IMR-90 (cell line): ENCODE data around the gene MARS1. TPM values are rescaled to one million over a fixed set of nuclear protein-coding genes. Genes with fewer than 3 reads are reported as not detected.
A peak's percentile ranks its signal among the peaks of the same experiment; 100 is the strongest.

Experiments
- ATAC-seq: fragments of 200-7000 bp; cut with Tn5 transposase; 2 replicates; pipeline ENCODE4 v1.9.1; 2020; ENCODE audit warnings: low read depth, mild to moderate bottlenecking, moderate library complexity
- BruUV-seq: library from RNA; stranded (reverse); fragments of 400-500 nt; replicated peaks from 2 replicates; lab custom pipeline; 2021; lab: Mats Ljungman, UMichigan
- CTCF ChIA-PET: fragments of 300-600 bp; formaldehyde crosslinking; extraction: SDS; loops from one replicate; lab custom pipeline; 2021; ENCODE audit warnings: antibody characterized with exemption; lab: Yijun Ruan, JAX
- POLR2A ChIA-PET: fragments of 300-600 bp; sonication (Branson Sonifier 250); formaldehyde crosslinking; loops from one replicate; lab custom pipeline; 2022; ENCODE audit warnings: antibody characterized with exemption; ENCODE audit not compliant: unreplicated experiment; lab: Charles Lee
- DNase-seq: peaks from one replicate; pipeline ENCODE4 v3.0.0; 2013
- H2AFZ ChIP-seq: replicated peaks from 2 replicates; pipeline ENCODE3; 2013; ENCODE audit warnings: low read length, mild to moderate bottlenecking; ENCODE audit not compliant: poor library complexity
- H2AK5ac ChIP-seq: 2 replicates; pipeline ENCODE4 v1.6.1; 2013; ENCODE audit warnings: low read depth, low read length, inconsistent platforms
- H2AK9ac ChIP-seq: replicated peaks from 2 replicates; pipeline ENCODE3; 2013; ENCODE audit warnings: mild to moderate bottlenecking, low read depth, low read length, moderate library complexity; ENCODE audit not compliant: poor library complexity
- H2BK120ac ChIP-seq: 2 replicates; pipeline ENCODE4 v1.6.1; 2013; ENCODE audit warnings: low read depth, low read length, inconsistent platforms
- H2BK15ac ChIP-seq: 3 replicates; pipeline ENCODE4 v1.6.1; 2013; ENCODE audit warnings: low read depth, low read length, inconsistent platforms
- H2BK20ac ChIP-seq: 2 replicates; pipeline ENCODE4 v1.6.1; 2013; ENCODE audit warnings: low read depth, mild to moderate bottlenecking, inconsistent platforms, low read length, moderate library complexity
- H2BK5ac ChIP-seq: 2 replicates; pipeline ENCODE4 v1.6.1; 2013; ENCODE audit warnings: mild to moderate bottlenecking, low read depth, low read length, inconsistent platforms; ENCODE audit not compliant: poor library complexity, severe bottlenecking
- H3K14ac ChIP-seq: replicated peaks from 2 replicates; pipeline ENCODE4 v1.6.1; 2013; ENCODE audit warnings: low read depth, low read length, inconsistent platforms
- H3K18ac ChIP-seq: 2 replicates; pipeline ENCODE4 v1.6.1; 2013; ENCODE audit warnings: low read depth, low read length, control low read depth
- H3K23ac ChIP-seq: 2 replicates; pipeline ENCODE4 v1.6.1; 2013; ENCODE audit warnings: low read depth, low read length, inconsistent platforms
- H3K27ac ChIP-seq: 2 replicates; pipeline ENCODE4 v1.5.1; 2013; ENCODE audit warnings: mild to moderate bottlenecking, control low read depth, low read length; ENCODE audit not compliant: insufficient read depth
- H3K27me3 ChIP-seq: 2 replicates; pipeline ENCODE4 v1.6.1; 2013; ENCODE audit warnings: low read length; ENCODE audit not compliant: control insufficient read depth, insufficient read depth
- H3K36me3 ChIP-seq: 2 replicates; pipeline ENCODE4 v1.6.1; 2013; ENCODE audit warnings: low read length, mixed read lengths; ENCODE audit not compliant: control insufficient read depth, insufficient read depth
- H3K4ac ChIP-seq: 2 replicates; pipeline ENCODE4 v1.6.1; 2013; ENCODE audit warnings: low read depth, low read length, inconsistent platforms
- H3K4me1 ChIP-seq: 2 replicates; pipeline ENCODE4 v1.6.1; 2013; ENCODE audit warnings: low read length, mixed read lengths; ENCODE audit not compliant: control insufficient read depth, insufficient read depth
- H3K4me2 ChIP-seq: 2 replicates; pipeline ENCODE4 v1.6.1; 2013; ENCODE audit warnings: low read depth, mild to moderate bottlenecking, control low read depth, low read length, moderate library complexity
- H3K4me3 ChIP-seq: 2 replicates; pipeline ENCODE4 v1.5.1; 2013; ENCODE audit warnings: low read depth, mild to moderate bottlenecking, control low read depth, low read length, moderate library complexity; ENCODE audit not compliant: insufficient read depth
- H3K56ac ChIP-seq: 2 replicates; pipeline ENCODE4 v1.6.1; 2013; ENCODE audit warnings: low read length, inconsistent platforms; ENCODE audit not compliant: insufficient read depth; ENCODE audit errors: extremely low read depth
- H3K79me1 ChIP-seq, 2 experiments: 2 replicates each; pipeline ENCODE4 v1.6.1; 2013; ENCODE audit warnings: low read length in 2 of 2, inconsistent platforms in 1 of 2, low read depth in 1 of 2
- H3K9ac ChIP-seq: 2 replicates; pipeline ENCODE4 v1.6.1; 2013; ENCODE audit warnings: low read depth, low read length, control low read depth
- H3K9me1 ChIP-seq: 2 replicates; pipeline ENCODE4 v1.6.1; 2013; ENCODE audit warnings: low read length, inconsistent platforms; ENCODE audit not compliant: insufficient read depth
- H3K9me3 ChIP-seq: 2 replicates; pipeline ENCODE4 v1.6.1; 2013; ENCODE audit warnings: low read length; ENCODE audit not compliant: control insufficient read depth, insufficient read depth
- H4K20me1 ChIP-seq: 2 replicates; pipeline ENCODE4 v1.6.1; 2013; ENCODE audit warnings: low read length, inconsistent platforms; ENCODE audit not compliant: insufficient read depth
- H4K5ac ChIP-seq: 2 replicates; pipeline ENCODE4 v1.6.1; 2013; ENCODE audit warnings: mild to moderate bottlenecking, low read depth, low read length, control low read depth
- H4K8ac ChIP-seq, 2 experiments: 2 replicates each; pipeline ENCODE4 v1.6.1; 2013; ENCODE audit warnings: low read depth in 2 of 2, low read length in 2 of 2, control low read depth in 1 of 2, inconsistent platforms in 1 of 2
- H4K91ac ChIP-seq: 2 replicates; pipeline ENCODE4 v1.6.1; 2013; ENCODE audit warnings: low read depth, low read length, inconsistent platforms; ENCODE audit not compliant: insufficient read depth
- CTCF ChIP-seq: conservative IDR thresholded peaks from 2 replicates; pipeline ENCODE4 v1.5.1; 2012; ENCODE audit warnings: mild to moderate bottlenecking, low read depth, low read length, improper control_type of control experiment
- SMC3 ChIP-seq: fragments of 150-350 bp; IDR thresholded peaks from 2 replicates; pipeline ENCODE4 v1.6.1; 2016; ENCODE audit warnings: low read depth, mild to moderate bottlenecking, antibody characterized with exemption, low read length, moderate library complexity
- WGBS, 2 experiments: methylation state at CpG; one replicate each; pipeline versions ENCODE4 v1.1.5 to v1.1.7; 2013; ENCODE audit warnings: missing lambda C conversion rate in 2 of 2; ENCODE audit not compliant: insufficient read length in 1 of 2; ENCODE audit errors: extremely low coverage in 2 of 2; 5-methylcytosine and 5-hydroxymethylcytosine counted together
- dilution Hi-C: fragments of 300-500 bp; cut with HindIII; formaldehyde crosslinking; loops from one replicate; pipeline ENCODE4 v1.14.3; 2018; ENCODE audit warnings: low sequenced_read_pairs; ENCODE audit not compliant: unreplicated experiment
- in situ Hi-C: fragments of 300-500 bp; cut with MboI; formaldehyde crosslinking; loops from 3 replicates; pipeline ENCODE4 v1.14.3; 2019; ENCODE audit warnings: low sequenced_read_pairs, inconsistent platforms, mixed read lengths
- intact Hi-C: fragments of 100-400 bp; cut with micrococcal nuclease; formaldehyde crosslinking; loops from 2 replicates; pipeline ENCODE4 v1.10.0; 2022
- polyA plus RNA-seq, 3 experiments: library from polyadenylated mRNA; depleted of rRNA; stranded (reverse); fragments of >200 nt; gene quantifications; 2 replicates each; pipeline ENCODE4 v1.2.3, GENCODE V29; 2012; ENCODE audit warnings: low replicate concordance in 1 of 3
- total RNA-seq: library from RNA; depleted of rRNA; stranded (reverse); fragments of >200 nt; gene quantifications from 2 replicates; pipeline ENCODE4 v1.2.3, GENCODE V29; 2012

Gene MARS1
- total and polyA plus RNA-seq, 2 of the 4 experiments (the other 2 are of a cell fraction): 156 to 164 TPM

- H3K4me2 ChIP-seq: peak overlapping the region; percentile 87
- H4K20me1 ChIP-seq: peaks cover 74% of the 10 kb centered on the region
- no peak overlapping the region for H2BK15ac ChIP-seq
- ChIA-PET CTCF (interaction anchor here (1.2 kb wide), 1 partner anchor 18 kb away, joined by 3 read pairs; no protein-coding TSS in a partner anchor), POLR2A (interaction anchor here (1.1 kb wide), 1 partner anchor 16 kb away, joined by 6 read pairs; no protein-coding TSS in a partner anchor)
- no TSS peak for BruUV-seq
- peak overlapping the region; percentile 95 for H3K18ac ChIP-seq
- peak overlapping the region; percentile 98 for H3K56ac ChIP-seq
- H2BK5ac ChIP-seq: peak overlapping the region; percentile 96
- peak overlapping the region; percentile 83; the same call in 1 of the 2 replicates for H2BK120ac ChIP-seq
- H3K9me1 ChIP-seq: peaks cover 16% of the 10 kb centered on the region
- H3K9me3 ChIP-seq: no peaks in the 10 kb centered on the region
- H2BK20ac ChIP-seq: no peak overlapping the region
- H3K36me3 ChIP-seq: peaks cover 44% of the 10 kb centered on the region
- H3K4ac ChIP-seq: peak overlapping the region; percentile 100
- H3K4me1 ChIP-seq: peaks cover 22% of the 10 kb centered on the region
- peak overlapping the region; percentile 100 for H2AK5ac ChIP-seq
- peak overlapping the region; percentile 100 for H2AK9ac ChIP-seq
- peak overlapping the region; percentile 100 for H3K14ac ChIP-seq
- intact Hi-C loops: no loop called here
- H3K9ac ChIP-seq: peak overlapping the region; percentile 100
- peak overlapping the region; percentile 20 for H4K5ac ChIP-seq
- H4K8ac ChIP-seq: peak overlapping the region; percentile 47 to 92; a peak in 2 of 4 replicates
- H3K4me3 ChIP-seq: peak overlapping the region; percentile 95
- ATAC-seq (no peak), DNase-seq (no peak)
- peak overlapping the region; percentile 99 for H3K27ac ChIP-seq
- H3K79me1 ChIP-seq: peaks cover 18 to 78% of the 10 kb centered on the region in 2 experiments
- peak overlapping the region; percentile 89 for H2AFZ ChIP-seq
- in situ Hi-C loops: no loop called here
- dilution Hi-C loops: no loop called here
- WGBS, 2 experiments: 10% methylated on average over 2 of the region's 8 CpGs; no CpG with 5 or more reads in 1 of the 2 experiments
- no peak for TF ChIP-seq SMC3
- TF ChIP-seq CTCF: 0 out of 2 replicates have a peak, but pooled peaks have one; percentile 2
- no peaks in the 10 kb centered on the region for H3K27me3 ChIP-seq
- peak overlapping the region; percentile 93 for H4K91ac ChIP-seq
- H3K23ac ChIP-seq: peak overlapping the region; percentile 100
Observed at GRCh38 chr12:57519796-57520052, 31.9 kb downstream of the MARS1 start.
